GM19035 (cell line): Measurements from ENCODE around the gene CASP8.
"Not testable (repeated sequence)": the region's sequence is repeated elsewhere in the genome, so short reads cannot be mapped to it uniquely, and the experiment has no call there.

Experiments
- ATAC-seq: cut with Tn5 transposase; IDR thresholded peaks from one replicate; pipeline ENCODE4 v1.9.1; 2021; ENCODE audit not compliant: unreplicated experiment

Gene CASP8

DNA sequence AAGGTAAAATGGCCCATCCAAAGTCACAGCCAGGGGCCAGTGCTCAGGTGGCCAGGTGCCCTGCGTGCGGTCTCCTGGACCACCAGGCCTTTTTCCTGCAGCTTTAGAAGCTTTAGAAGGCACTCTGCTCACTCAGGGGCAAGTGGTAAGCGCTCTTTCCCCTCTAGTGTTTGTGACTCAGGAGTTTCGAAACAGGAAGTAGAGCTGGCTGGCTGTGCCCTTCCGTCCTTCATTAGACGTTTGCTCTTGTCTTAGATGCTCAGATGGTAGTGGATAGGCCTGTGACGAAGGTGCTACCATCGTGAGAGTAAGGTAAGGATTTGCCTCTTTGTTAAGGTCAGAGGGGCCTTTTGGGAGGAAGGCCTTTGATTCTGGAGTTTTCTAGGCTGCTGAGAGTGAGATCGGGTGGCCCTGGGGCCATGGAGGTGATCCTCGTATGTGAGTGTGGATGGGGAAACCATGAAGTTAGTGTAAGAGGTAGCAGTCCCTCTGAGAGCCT lies at the start of gene CASP8:
Gene CASP8, plus strand, starts transcription at position 235 of the 499 bp plus-strand sequence. CDS start 5,951 bp downstream, outside the sequence.
- no peak for ATAC-seq

DNA sequence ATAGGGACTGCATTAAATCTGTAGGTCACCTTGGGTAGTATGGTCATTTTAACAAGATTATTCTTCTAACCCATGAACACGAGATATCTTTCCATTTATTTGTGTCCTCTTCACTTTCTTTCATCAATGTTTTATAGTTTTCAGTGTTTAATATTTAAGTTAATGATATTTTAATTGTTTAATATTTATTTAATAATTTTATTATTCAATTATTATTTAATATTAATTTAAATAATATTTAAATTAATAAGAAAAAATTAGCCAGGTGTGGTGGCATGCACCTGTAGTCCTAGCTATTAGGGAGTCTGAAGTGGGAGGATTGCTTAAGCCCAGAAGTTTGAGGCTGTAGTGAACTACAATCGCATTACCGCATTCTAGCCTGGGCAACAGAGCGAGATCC lies 44.4 kb upstream of the CASP8 start:
- ATAC-seq, result no peak

DNA sequence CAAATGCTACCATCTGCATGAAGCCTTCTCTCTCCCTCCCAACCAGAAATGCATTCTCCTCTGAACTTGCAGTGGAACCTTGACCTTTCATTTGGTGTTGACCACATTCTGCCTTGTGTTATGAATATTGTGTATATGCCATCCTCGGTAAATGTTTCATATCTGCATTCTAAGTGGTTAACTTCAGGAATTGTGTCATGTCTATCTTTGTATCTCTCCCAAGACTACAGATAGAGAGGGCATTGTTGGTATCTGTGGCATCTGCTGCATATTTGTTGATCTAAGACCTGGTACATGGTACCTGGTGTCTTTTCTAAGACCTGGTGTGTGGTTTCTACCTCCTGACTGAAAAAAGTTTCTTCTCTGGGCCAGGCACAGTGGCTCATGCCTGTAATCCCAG lies 43.4 kb upstream of the CASP8 start:
- no peak for ATAC-seq

DNA sequence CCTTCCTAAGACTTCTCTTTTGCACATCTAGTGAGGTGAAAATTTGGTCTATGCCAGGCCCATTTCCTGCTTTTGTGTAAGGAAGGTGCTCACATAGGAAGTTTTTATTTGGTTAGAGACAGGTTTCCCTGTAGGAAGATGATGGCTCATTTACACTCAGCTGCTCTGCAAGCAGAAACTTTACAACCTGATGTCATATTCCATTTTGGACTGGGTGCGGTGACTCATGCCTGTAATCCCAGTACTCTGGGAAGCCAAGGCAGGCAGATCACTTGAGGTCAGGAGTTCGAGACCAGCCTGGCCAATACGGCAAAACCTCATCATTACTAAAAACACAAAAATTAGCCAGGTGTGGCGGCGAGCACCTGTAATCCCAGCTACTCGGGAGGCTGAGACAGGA lies 41.6 kb upstream of the CASP8 start:
- no peak for ATAC-seq

DNA sequence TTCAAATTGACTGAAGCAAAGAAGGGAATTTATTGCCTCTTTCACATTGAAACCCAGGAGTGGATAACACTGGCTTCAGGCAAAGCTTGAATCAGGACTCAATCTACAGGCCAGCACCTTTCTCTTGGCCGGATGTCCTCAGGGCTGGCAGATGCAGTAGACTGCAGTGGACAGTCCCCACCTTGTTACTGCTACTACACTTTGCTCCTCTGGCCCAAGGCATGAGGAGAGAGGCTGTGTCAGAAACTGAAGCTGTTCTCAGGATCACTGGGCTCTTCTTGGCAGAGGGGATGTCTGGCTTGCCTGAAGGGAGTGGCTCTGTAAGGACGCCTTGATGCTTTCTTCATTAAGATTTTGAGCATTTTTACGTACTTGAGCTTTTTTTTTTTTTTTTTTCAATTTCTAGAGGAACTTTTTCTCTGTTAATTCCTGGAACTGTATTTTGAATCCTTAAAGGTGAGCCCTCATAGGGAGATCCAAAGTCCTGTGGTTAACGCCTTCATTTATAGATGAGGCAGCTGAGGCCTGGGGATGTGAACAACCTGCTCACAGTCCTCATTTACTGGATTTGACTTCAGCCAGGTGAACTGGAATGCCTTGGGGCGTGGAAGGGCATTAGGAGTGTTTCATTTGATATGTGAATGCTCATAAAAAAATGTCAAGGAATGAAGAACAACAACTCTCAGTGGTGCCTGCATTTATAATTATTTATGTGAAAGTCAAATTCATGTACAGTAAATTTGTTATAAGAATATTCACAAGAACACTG lies 40.8 kb upstream of the CASP8 start:
- ATAC-seq, result no peak

DNA sequence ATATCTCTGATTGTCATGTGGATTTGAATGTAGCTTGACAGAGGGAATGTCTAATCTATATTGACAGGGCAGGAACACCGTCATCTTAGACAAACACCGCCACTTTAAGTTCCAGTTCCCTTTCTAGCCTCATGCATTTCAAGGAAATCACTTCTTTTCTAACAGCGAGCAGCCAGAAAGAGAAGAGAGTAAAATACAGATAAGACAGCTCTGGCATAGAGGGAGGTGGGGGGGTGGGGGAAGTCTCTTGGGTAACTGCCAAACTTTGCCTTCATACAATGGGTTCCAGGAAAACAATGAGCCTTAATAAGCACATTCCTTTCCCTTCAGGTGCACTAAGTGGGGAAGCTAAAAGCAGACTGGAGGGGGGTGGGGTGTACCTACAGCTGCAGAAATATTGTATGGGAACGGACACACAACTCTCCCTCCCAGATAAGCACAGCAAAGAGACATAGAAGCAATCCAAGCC lies 40.2 kb upstream of the CASP8 start:
- no peak for ATAC-seq

DNA sequence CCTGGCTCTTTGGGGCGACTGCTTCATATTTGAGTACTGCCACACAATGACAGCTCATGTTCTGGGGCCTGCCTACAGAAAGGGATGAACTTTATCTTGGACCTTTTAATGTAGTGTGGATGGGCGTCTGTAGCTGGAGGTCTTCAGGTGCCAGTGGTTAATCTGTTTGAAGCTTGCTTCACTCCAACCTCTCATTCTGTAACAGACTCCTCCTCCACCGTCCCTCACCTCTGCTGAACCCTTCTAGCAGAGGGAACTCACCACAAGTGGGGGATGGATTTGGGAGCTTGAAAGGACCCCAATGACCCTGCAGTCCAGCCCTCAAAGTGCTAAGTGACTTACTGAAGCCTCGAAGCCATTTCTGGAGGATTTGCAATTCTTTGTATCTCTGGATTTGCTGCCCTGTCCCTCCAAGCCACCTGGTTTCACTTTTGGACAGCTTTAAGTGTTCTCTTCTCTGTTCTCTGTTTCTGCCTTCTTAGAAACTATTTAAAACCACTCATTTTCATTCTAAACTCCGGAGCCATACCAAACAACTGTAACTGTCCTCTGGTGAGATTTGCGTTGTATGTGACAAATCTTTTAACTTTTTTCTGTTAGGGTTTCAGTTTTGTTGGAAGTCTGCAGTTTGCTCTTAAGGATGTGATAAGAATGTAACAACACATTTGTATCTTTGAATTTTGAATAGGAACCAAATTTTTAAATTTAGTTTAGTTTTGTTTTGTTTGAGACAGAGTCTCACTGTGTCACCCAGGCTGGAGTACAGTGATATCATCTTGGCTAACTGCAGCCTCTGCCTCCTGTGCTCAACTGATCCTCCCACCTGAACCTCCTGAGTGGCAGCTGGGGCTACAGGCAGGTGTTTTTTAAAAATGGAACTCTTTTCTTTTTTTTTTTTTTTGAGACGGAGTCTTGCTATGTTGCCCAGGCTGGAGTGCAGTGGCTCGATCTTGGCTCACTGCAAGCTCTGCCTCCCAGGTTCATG lies 37.0 kb upstream of the CASP8 start:
- ATAC-seq, result peak; percentile 92

DNA sequence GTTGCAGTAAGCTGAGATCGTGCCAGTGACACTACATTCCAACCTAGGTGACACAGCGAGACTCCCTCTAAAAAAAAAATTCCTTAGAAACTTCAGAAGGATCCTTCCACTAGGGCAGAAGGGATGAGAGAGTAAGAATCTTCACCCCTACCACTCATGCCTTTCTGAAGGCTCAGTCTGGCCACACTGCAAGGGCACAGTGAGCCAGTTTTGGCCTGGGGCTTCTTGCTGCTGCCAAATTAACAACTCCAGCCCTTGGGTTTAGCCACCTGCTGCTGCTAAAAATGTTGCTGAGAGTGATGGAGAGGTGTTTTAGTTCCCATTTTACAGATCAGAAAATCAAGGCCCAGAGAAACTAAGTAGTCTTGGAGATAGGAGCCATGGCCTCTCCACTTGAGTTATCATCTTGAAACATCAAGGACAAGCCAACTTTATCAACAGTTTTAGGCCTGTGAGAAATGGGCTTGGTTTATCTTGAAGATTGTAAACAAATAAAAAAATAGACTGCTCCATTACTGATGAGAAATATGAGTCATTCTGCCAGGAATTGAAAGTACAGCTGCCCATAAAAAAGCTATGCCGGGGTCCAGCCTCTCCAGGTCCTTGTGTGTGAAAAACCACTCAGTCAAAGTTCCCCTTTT lies 31.9 kb upstream of the CASP8 start:
- ATAC-seq, result no peak

DNA sequence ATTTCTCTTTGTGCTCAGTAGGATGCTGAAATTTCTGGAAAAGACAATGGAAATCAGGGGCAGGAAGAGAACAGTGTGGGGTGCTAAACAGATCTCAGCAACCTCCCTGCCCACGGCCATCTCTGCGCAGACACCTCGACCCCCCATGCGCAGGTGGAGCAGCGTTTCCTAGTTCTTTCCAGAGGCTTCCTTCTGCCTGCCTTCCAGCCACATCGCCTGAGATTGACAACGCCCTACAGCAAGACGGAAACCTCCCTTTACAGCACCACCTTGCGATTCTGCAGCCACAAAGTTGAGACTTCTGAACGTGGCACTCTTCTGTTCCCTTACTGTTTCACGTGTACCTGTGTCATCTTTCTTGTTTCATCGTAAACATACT lies 31.4 kb upstream of the CASP8 start:
- ATAC-seq, result no peak

DNA sequence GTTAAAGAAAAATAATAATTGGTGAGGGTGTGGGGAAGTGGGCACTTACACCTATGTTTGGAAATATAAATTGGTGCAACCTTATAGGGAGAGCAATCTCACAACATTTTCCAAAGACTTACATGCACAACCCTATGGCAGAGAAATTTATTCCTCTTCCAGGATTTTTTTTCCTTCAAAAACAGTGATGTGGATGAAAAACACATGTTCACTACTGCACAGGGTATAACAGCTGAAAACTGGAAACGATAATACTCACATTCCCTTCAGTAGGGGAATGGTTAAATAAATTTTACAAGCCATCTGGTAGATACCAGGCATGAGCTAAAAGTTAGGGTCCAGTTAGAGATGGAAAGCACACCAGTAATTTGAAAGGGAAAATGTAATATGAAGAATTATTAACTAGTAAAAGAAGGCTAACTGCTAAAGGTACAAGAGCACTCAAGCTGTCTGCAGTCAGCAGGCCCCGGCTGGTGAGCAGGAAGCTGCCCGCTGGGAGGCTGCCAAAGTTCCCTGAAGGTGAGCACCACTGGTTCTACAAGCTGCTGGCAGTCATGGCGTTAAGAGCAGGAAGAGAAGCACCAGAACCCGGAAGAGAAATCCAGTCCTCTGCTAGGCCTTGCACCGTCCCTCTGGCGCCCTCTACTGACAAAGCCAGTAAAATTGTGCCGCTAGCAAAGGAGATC lies 28.4 kb upstream of the CASP8 start:
- peak; percentile 52 for ATAC-seq

DNA sequence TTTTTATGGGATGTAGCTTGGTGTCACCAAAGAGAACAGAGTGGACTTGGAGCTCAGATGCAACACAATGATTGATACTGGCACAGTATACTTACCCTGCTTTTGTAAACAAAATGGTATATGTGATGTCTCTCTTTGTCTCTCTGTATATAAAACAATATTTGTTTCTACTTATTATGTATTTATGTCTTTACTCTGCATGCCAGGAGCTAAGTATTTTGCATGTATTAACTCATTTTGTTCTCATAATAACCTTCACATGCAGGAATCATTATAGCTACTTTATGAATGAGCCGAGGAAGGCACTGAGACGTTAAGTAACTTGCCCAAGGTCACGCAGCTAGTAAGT lies 27.9 kb upstream of the CASP8 start:
- ATAC-seq, result no peak

DNA sequence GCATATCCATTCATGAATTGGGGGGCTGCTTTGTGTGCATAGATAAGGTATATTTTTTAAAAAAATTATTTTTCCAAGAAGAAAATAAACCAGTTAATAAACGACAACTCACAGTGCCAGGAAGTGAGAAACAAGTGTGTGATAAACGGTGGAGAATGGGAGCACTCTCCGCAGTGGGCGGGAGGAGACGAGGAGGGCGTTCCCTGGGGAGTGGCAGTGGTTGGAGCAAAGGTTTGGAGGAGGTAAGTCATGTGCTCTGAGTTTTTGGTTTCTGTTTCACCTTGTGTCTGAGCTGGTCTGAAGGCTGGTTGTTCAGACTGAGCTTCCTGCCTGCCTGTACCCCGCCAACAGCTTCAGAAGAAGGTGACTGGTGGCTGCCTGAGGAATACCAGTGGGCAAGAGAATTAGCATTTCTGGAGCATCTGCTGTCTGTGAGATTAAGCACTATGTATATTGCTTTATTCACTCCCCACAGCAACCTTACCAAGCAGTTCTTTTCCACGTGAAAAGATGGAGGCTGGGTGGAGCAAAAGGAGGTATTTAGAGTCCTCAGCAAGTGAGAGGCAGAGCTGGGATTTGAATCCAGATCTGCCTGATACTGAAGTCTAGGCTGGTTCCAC lies 27.0 kb upstream of the CASP8 start:
- ATAC-seq, result peak; percentile 88

DNA sequence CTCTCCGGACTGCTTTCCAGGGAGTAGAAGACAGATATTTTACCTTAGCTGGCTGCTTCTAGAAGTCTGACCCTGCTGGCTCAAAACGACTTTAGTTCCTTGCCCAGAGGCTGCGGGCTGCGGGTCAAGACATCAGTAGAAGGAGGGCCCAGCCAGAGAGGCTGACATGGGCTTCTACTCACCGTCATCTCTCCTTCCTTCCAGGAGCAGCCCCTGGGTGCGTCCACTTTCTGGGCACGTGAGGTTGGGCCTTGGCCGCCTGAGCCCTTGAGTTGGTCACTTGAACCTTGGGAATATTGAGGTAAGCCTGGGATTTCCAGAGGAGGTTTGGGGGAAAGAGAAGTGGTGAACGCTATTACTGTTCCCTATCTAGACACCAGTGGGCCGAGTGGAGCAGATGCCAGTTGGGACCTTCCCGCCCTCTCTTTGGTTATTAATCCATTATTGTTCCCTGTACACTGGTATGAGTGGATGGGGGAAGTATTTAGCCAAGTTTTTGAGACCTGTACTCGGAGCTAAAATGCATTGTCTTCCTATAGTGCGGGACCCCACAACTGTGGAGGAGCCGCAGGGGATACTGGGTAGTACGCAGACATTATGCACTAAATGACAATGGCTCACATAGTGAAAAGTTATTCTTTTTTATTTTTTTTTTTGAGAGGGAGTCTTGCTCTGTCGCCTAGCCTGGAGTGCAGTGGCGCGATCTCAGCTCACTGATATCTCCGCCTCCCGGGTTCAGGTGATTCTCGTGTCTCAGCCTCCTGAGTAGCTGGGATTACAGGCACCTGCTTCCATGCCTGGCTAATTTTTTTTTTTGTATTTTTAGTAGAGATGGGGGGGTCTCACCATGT lies 26.3 kb upstream of the CASP8 start:
- ATAC-seq, result peak; percentile 20

DNA sequence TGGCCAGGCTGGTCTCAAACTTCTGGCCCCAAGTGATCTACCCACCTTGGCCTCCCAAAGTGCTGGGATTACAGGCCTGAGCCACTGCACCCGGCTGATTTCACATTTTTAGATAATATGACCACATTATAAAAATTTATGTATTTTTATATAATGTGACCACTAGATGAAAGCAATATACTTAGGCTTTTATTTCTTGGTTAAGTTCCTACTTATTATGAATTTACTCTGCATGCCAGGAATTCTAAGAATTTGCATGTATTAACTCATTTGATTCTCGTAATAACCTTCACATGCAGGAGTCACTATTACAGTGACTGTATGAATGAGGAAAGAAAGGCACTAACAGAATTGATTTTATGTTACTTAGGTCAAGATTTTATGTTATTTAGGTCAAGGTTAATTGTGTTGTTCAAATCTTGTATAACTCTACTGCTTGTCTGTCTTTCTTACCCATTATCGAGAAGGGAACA lies 25.6 kb upstream of the CASP8 start:
- no peak for ATAC-seq

DNA sequence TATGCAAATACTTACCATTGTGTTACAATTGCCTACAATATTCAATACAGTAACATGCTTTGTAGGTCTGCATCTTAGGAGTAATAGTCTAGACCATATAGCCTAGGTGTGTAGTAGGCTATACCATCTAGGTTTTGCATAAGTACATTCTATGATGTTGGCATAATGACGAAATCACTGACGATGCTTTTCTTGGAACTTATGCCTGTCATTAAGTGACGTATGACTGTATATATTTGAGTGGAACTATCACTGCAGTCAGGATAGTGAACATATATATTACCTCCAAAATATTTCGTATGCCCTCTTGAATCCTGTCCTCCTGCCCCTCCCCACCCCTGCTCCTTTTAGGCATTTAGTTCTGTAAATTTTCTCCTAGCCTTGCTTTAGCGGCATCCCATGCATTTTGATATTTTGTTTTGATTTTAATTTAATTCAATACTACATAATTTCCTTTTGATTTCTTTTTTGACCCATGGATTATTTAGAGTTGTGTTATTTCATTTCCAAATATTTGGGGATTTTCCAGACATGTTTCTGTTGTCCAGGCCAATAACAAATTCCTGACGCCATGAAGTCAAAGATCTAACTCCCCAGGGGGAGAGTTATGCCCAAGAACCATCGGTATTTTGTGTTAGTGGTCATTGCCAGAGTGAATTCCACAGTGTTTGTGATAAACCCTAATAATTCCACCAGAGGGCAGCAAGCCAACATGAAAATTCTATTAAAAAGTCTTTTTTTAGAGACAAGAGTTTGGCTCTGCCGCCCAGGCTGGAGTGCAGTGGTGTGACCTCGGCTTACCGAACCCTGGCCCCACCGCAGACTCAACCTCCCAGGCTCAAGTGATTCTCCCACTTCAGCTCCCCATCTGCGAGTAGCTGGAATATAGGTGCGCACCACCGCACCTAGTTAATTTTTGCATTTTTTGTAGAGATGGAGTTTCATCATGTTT lies 24.2 kb upstream of the CASP8 start:
- ATAC-seq, result no peak

DNA sequence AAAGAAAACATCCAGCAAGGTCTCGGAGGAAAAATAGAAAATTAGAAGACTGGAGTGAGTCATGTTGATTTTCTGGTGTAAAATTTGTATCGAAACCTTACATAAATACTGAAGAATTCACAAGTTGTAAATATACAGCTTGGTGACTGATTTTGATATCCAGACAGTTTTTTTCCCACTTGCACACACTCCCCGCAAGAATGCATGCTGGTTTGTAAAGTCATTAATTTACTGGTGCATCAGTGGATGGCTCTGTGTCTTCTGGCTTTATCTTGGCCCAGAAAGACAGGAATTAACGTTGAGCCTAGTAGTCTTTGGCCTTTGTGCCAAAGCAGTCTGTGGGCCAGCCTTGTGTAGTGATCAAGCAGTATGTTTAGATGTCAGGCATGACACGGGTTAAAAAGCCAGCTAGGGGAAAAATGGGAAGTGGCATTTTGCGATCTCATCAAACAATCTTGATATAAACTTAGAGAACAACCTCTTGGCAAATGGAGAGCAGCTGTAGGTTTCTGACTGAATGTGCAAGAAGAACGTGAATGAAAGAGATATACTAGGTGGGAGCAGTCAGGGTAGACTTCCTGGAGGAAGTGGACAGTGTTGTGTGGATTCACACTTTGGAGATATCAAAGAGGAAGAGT lies 22.7 kb upstream of the CASP8 start:
- no peak for ATAC-seq

DNA sequence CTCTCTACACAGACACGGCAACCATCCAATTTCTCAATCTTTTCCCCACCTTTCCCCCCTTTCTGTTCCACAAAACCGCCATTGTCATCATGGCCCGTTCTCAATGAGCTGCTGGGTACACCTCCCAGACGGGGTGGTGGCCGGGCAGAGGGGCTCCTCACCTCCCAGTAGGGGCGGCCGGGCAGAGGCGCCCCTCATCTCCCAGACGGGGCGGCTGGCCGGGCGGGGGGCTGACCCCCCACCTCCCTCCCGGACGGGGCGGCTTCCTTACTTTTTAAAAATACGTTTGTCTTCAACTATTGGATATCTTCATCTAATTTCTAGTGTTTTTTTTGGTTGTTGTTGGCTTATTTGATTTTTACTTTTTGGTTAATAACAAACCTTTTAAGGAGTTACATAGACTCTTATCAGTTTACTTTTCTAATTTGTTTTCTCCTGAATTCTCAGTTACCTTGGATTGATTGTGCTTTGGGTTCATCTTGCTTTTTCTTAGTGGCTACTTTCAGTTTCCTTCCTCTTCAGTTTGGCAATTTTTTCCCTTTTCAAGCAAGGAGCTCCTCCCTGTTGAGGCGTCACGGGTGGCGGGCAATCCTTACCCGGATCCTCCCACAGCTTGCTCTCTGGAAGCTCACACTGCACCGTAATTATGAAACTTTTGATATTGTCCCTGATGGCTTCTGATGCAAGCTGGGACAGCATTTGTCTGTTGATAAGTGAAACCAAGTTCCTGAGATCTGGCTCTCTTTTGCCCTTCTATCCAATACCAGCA lies 21.0 kb upstream of the CASP8 start:
- not testable (repeated sequence) for ATAC-seq
